Stimulated activated naive CD8-positive, alpha-beta T cell treated with anti-CD3 and anti-CD28 coated beads, Interleukin-15, amount 100 ng/mL, for 72 hours (primary cell): ENCODE data around the gene SUPT6H.

Experiments
- ATAC-seq: fragments of 150-1000 bp; cut with Tn5 transposase; 2 replicates; pipeline ENCODE4 v1.10.0; 2021; ENCODE audit warnings: mild to moderate bottlenecking, moderate library complexity
- DNase-seq, 2 donors: peaks; one replicate each; pipeline ENCODE4 v3.0.0; 2021 to 2022
- H3K27ac Mint-ChIP-seq, 2 donors: one replicate each; pipeline ENCODE4 v1.8.0; 2022; ENCODE audit warnings: mild to moderate bottlenecking in 2 of 2, mixed read lengths in 2 of 2, moderate library complexity in 2 of 2
- H3K27me3 Mint-ChIP-seq: one replicate; pipeline ENCODE4 v1.8.0; 2022; ENCODE audit warnings: mixed read lengths
- H3K4me1 Mint-ChIP-seq: one replicate; pipeline ENCODE4 v1.8.0; 2022; ENCODE audit warnings: mild to moderate bottlenecking, mixed read lengths
- H3K4me3 Mint-ChIP-seq, 2 donors: one replicate each; pipeline ENCODE4 v1.8.0; 2022; ENCODE audit warnings: mild to moderate bottlenecking in 2 of 2, mixed read lengths in 2 of 2, moderate library complexity in 1 of 2
- H3K9me3 Mint-ChIP-seq, 2 donors: one replicate each; pipeline ENCODE4 v1.8.0; 2022; ENCODE audit warnings: mixed read lengths in 2 of 2

Gene SUPT6H

GRCh38 chr17:28743243-28744103 is 81.5 kb downstream of the SUPT6H start, which contains the start of gene TRAF4:
TSS of gene TRAF4 (plus strand) at chr17:28744011. CDS start at chr17:28744113, 102 bp downstream.
- DNase-seq (peak; percentile 78 to 79), ATAC-seq (peak; percentile 87)
- Mint-ChIP-seq H3K4me3 (peak within 1 kb of the TSS; percentile 96), H3K9me3 (no peaks in the 10 kb centered on the region), H3K4me1 (peaks cover 76% of the 10 kb centered on the region), H3K27me3 (no peaks in the 10 kb centered on the region), H3K27ac (peak within 1 kb of the TSS; percentile 93 to 95)

GRCh38 chr17:28744104-28744971 is 82.3 kb downstream of the SUPT6H start:
- ATAC-seq (peak; percentile 57), DNase-seq (peak in 1 of 2 donors; percentile 66)
- Mint-ChIP-seq H3K4me3 (peak overlapping the region; percentile 96), H3K4me1 (peaks cover 76% of the 10 kb centered on the region), H3K27me3 (no peaks in the 10 kb centered on the region), H3K27ac (peak overlapping the region; percentile 93 to 95), H3K9me3 (no peaks in the 10 kb centered on the region)

DNA sequence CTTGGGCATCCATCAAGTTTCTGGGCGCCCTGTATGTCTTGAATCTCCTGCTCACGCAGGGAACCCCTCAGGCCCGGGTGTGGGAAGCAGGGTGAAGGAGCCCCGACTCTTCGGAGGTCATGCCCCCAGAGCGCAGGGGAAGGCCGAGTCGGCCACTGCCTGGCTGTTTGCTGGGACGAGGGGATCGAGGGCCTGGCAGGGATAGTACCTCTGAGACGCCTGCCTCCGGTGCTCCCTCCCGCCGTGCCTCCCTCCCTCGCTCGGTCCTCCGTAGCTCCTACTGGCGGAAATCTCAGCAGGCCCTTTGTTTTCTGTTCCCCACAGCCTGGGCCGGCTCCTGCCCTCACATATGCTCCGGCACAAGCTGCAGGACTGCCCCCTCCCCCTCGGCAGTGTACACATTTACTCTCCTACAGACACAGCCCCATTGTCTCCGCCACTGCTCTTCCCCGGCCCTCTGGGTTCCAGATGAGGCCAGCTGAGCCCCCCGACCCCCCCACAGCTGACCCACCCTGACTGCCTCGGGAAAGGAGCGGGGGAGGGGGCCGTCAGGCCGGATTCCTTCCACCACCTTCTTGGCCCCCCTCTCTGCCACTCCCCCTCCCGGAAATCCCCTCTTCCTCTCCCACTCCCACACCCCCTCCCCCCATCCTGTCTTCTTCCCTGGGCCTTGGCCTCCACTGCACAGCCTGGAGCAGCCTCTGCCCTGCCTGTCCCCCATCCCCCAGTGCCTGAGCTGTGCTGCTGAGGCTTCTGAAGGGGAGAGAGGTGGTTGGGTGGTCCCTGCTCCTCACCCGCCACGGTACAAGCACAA is 83.2 kb downstream of the SUPT6H start:
- Mint-ChIP-seq H3K27ac (peak overlapping the region; percentile 93 to 95), H3K9me3 (no peaks in the 10 kb centered on the region), H3K4me1 (peaks cover 74% of the 10 kb centered on the region), H3K4me3 (peak overlapping the region; percentile 96), H3K27me3 (no peaks in the 10 kb centered on the region)
- peak; percentile 18 for ATAC-seq
- DNase-seq, result peak in 1 of 2 donors; percentile 43

- Mint-ChIP-seq H3K27ac (peak overlapping the region; percentile 93 to 95), H3K4me1 (peaks cover 67% of the 10 kb centered on the region), H3K4me3 (peak overlapping the region; percentile 96), H3K9me3 (no peaks in the 10 kb centered on the region), H3K27me3 (no peaks in the 10 kb centered on the region)
- no peak for DNase-seq
- ATAC-seq, result no peak
Measured at GRCh38 chr17:28745786-28746411, 83.9 kb downstream of the SUPT6H start.

GRCh38 chr17:28746611-28747050 is 84.6 kb downstream of the SUPT6H start:
- Mint-ChIP-seq H3K4me3 (peak overlapping the region; percentile 96), H3K27me3 (no peaks in the 10 kb centered on the region), H3K27ac (peak overlapping the region in 1 of 2 donors; percentile 42), H3K4me1 (peaks cover 60% of the 10 kb centered on the region), H3K9me3 (no peaks in the 10 kb centered on the region)
- ATAC-seq (no peak), DNase-seq (no peak)

DNA sequence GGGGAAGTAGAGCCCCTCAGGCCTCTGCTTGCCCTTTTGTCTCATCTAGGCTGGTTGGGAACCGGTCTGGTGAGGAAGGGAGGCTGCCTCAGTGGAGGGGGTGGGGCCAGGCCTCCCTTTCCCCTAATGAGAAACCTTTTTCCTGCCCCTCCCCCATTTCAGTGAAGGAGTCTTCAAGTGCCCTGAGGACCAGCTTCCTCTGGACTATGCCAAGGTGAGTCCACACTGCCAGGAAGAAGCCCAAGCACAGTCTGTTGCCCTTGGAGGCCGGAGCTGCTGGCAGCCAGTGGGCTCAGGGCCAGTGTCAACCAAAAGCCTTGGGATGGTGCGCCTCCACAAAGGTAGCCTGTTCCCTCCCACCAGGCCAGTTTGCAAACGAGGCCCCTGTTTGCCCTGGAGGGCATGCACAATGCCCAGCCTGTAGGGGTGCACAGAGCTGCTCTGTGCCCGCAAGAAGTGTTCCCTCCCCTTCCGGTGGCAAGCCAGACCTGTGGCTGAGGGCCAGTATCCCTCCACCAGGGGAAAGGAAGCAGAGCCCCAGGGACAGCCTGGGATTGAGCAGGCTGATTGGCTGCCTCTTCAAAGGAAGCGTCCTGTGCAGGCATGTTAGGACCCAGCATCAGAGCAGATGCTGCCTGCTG is 85.2 kb downstream of the SUPT6H start:
- H3K4me1 Mint-ChIP-seq, result peaks cover 55% of the 10 kb centered on the region
- H3K27me3 Mint-ChIP-seq, result no peaks in the 10 kb centered on the region
- no peaks in the 10 kb centered on the region for H3K9me3 Mint-ChIP-seq
- DNase-seq (no peak), ATAC-seq (no peak)
- peak overlapping the region; percentile 96 for H3K4me3 Mint-ChIP-seq
- peak overlapping the region in 1 of 2 donors; percentile 90 for H3K27ac Mint-ChIP-seq

DNA sequence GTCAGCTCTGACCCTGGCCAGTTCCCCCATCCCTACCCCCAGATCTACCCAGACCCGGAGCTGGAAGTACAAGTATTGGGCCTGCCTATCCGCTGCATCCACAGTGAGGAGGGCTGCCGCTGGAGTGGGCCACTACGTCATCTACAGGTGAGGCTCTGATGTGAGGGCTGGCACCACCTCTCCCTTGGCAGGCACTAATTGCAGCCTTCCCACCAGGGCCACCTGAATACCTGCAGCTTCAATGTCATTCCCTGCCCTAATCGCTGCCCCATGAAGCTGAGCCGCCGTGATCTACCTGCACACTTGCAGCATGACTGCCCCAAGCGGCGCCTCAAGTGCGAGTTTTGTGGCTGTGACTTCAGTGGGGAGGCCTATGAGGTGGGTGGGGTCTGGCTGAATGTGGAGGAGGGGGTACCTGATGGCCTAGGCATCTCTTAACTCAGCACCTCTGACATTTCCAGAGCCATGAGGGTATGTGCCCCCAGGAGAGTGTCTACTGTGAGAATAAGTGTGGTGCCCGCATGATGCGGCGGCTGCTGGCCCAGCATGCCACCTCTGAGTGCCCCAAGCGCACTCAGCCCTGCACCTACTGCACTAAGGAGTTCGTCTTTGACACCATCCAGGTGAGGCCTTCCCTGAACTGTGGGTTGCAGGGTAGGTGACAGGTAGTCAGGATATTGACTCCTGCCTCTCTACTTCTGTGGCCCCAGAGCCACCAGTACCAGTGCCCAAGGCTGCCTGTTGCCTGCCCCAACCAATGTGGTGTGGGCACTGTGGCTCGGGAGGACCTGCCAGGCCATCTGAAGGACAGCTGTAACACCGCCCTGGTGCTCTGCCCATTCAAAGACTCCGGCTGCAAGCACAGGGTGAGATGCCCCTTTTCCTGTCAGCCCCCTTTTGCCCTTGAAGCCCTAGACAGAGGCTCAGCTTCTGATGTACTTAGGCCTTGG is 86.1 kb downstream of the SUPT6H start:
- Mint-ChIP-seq H3K9me3 (no peaks in the 10 kb centered on the region), H3K4me3 (peak overlapping the region; percentile 42 to 62), H3K27ac (peak overlapping the region in 1 of 2 donors; percentile 90), H3K27me3 (no peaks in the 10 kb centered on the region), H3K4me1 (peaks cover 45% of the 10 kb centered on the region)
- DNase-seq (no peak), ATAC-seq (no peak)

- Mint-ChIP-seq H3K9me3 (no peaks in the 10 kb centered on the region), H3K4me1 (peaks cover 43% of the 10 kb centered on the region), H3K27me3 (no peaks in the 10 kb centered on the region), H3K27ac (no peak overlapping the region), H3K4me3 (peak overlapping the region; percentile 35 to 62)
- ATAC-seq, result no peak
- DNase-seq, result no peak
Measured at GRCh38 chr17:28748852-28749515, 87.0 kb downstream of the SUPT6H start.

GRCh38 chr17:28749516-28750177 is 87.6 kb downstream of the SUPT6H start:
- peaks cover 43% of the 10 kb centered on the region for H3K4me1 Mint-ChIP-seq

GRCh38 chr17:28750178-28751047 is 88.4 kb downstream of the SUPT6H start:
- H3K27me3 Mint-ChIP-seq, result no peaks in the 10 kb centered on the region
- H3K9me3 Mint-ChIP-seq, result no peaks in the 10 kb centered on the region
- H3K4me1 Mint-ChIP-seq, result peaks cover 43% of the 10 kb centered on the region
- peak overlapping the region; percentile 33 to 54 for H3K4me3 Mint-ChIP-seq
- peak overlapping the region in 1 of 2 donors; percentile 55 for H3K27ac Mint-ChIP-seq
- ATAC-seq, result peak; percentile 85
- DNase-seq, result peak; percentile 88

More at GRCh38 chr17:28749516-28750177, 87.6 kb downstream of the SUPT6H start:
- DNase-seq (no peak), ATAC-seq (peak; percentile 4)
- Mint-ChIP-seq H3K4me3 (peak overlapping the region; percentile 54 to 62), H3K27ac (peak overlapping the region in 1 of 2 donors; percentile 55), H3K27me3 (no peaks in the 10 kb centered on the region), H3K9me3 (no peaks in the 10 kb centered on the region)

DNA sequence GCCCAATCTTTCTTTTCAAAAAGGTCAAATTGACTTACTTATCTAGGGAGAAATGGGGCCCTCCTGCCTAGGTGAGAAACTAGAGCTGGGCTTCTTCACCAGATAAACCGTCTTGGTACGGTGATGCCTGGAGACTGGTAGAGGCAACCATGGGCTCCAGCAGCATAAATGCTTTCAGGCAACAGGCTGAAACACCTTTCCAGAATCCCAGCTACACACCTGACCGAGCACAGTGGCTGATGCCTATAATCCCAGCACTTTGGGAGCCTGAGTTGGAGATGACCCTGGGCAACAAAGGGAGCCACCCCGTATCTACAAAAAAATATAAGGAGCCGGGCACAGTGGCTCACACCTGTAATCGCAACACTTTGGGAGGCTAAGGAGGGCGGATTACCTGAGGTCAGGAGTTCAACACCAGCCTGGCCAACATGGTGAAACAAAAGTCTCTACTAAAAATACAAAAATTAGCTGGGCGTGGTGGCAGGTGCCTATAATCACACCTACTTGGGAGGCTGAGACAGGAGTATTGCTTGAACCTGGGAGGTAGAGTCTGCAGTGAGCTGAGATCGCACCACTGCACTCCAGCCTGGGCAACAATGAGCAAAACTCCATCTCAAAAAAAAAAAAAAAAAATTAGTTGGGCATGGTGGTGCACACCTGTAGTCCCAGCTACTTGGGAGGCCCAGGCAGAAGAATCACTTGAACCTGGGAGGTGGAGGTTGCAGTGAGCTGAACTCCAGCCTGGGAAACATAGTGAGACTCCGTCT is 89.8 kb downstream of the SUPT6H start:
- Mint-ChIP-seq H3K4me1 (peaks cover 32% of the 10 kb centered on the region), H3K27ac (peak overlapping the region in 1 of 2 donors; percentile 12), H3K27me3 (no peaks in the 10 kb centered on the region), H3K9me3 (no peaks in the 10 kb centered on the region), H3K4me3 (no peak overlapping the region)
- no peak for DNase-seq
- ATAC-seq, result no peak
